Right lobe of liver (tissue), 4 donors: ENCODE results near the gene EDN1.

Experiments
- CTCF ChIP-seq, 4 donors: fragments of 200-600 bp in 3 of 4; fragments of 450-650 bp in 1 of 4; IDR thresholded peaks; one replicate each; pipeline versions ENCODE4 v1.5.1 to v1.8.0; 2016 to 2022; ENCODE audit warnings: antibody characterized with exemption in 4 of 4, mild to moderate bottlenecking in 2 of 4
- POLR2A ChIP-seq: fragments of 450-650 bp; IDR thresholded peaks from one replicate; pipeline ENCODE4 v1.6.1; 2017; ENCODE audit warnings: antibody characterized with exemption, mild to moderate bottlenecking
- donor health status: DM: no; HTN: no; CAD: no.
- donor health status: DM: no; HTN: no; CAD: no.
- donor health status: DM: no; HTN: yes; CAD: no.

DNA sequence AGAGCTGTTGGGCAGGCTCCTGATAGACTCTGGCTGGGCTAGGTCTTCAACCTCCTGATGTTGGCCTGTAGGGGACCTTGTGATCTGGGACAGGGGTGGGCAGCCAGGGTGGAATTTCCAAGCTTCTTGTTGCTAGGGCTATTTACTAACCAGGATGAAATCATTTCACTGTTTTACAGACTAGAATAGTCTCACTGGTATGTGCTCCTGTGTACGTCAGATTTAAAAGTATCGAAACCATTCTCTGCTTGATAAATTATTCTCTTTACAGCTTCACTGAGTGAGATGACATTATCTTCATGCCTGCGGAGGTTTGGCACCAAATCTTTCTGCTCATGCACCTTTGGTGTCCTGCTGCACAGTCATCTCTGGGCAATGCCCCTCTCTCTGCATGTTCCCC, 10.9 kb downstream of the EDN1 start:
- no peak for TF ChIP-seq CTCF (IDR thresholded peaks at IDR 0.05)
- no peak for TF ChIP-seq POLR2A
